ENCODE measurements around the gene SMTNL2.

GRCh38 chr17:4590981-4591453, 6.7 kb downstream of the SMTNL2 start:
- TF ChIP-seq, protein P1, sequence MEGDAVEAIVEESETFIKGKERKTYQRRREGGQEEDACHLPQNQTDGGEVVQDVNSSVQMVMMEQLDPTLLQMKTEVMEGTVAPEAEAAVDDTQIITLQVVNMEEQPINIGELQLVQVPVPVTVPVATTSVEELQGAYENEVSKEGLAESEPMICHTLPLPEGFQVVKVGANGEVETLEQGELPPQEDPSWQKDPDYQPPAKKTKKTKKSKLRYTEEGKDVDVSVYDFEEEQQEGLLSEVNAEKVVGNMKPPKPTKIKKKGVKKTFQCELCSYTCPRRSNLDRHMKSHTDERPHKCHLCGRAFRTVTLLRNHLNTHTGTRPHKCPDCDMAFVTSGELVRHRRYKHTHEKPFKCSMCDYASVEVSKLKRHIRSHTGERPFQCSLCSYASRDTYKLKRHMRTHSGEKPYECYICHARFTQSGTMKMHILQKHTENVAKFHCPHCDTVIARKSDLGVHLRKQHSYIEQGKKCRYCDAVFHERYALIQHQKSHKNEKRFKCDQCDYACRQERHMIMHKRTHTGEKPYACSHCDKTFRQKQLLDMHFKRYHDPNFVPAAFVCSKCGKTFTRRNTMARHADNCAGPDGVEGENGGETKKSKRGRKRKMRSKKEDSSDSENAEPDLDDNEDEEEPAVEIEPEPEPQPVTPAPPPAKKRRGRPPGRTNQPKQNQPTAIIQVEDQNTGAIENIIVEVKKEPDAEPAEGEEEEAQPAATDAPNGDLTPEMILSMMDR (IDR thresholded peaks at IDR 0.05): no peak
- TF ChIP-seq POLR2A (IDR thresholded peaks at IDR 0.05) (no peak), POLR2AphosphoS5 (IDR thresholded peaks at IDR 0.05) (no peak)
